HEK293 (cell line): Measurements from ENCODE around the gene RPS15.
A peak's percentile ranks its signal among the peaks of the same experiment; 100 is the strongest.

Experiments
- CTCF ChIA-PET: fragments of 350-600 bp; formaldehyde crosslinking; extraction: SDS; loops from one replicate; lab custom pipeline; 2021; ENCODE audit warnings: antibody characterized with exemption; lab: Yijun Ruan, JAX
- POLR2A ChIA-PET: fragments of 300-600 bp; formaldehyde crosslinking; extraction: SDS; loops from one replicate; lab custom pipeline; 2020; ENCODE audit warnings: antibody characterized with exemption, inconsistent platforms; lab: Yijun Ruan, JAX
- H3K27ac ChIP-seq: fragments of 200-500 bp; sonication (Bioruptor generic); 2 replicates; pipeline ENCODE4 v1.5.1; 2014; ENCODE audit warnings: low read depth, low read length, control low read depth, inconsistent platforms; ENCODE audit errors: extremely low read depth
- H3K36me3 ChIP-seq, 2 experiments: fragments of 200-500 bp in 1 of 2; sonication (Bioruptor generic) in 1 of 2; 1 replicate in 1 of 2; 2 replicates in 1 of 2; pipeline ENCODE4 v1.5.1; 2014 to 2017; ENCODE audit warnings: inconsistent platforms in 2 of 2, low read length in 2 of 2; ENCODE audit not compliant: control insufficient read depth in 2 of 2, insufficient read depth in 1 of 2
- H3K4me1 ChIP-seq: fragments of 200-500 bp; sonication (Bioruptor generic); 2 replicates; pipeline ENCODE4 v1.5.1; 2014; ENCODE audit warnings: mild to moderate bottlenecking, low read length, inconsistent platforms; ENCODE audit not compliant: control insufficient read depth, insufficient read depth
- H3K4me3 ChIP-seq: 2 replicates; pipeline ENCODE4 v1.5.1; 2011; ENCODE audit warnings: low read depth, mild to moderate bottlenecking, control low read depth, low read length, moderate library complexity
- H3K9me3 ChIP-seq: fragments of 200-500 bp; sonication (Bioruptor generic); 2 replicates; pipeline ENCODE4 v1.5.1; 2014; ENCODE audit warnings: low read depth, low read length, inconsistent platforms; ENCODE audit not compliant: control insufficient read depth, insufficient read depth
- KLF8 ChIP-seq: fragments of 450-650 bp; formaldehyde crosslinking; IDR thresholded peaks from 2 replicates; pipeline ENCODE4 v1.5.1; 2016; ENCODE audit warnings: missing biosample characterization, missing genetic modification characterization
- MEIS1 ChIP-seq: sonication (generic); formaldehyde crosslinking; IDR thresholded peaks from 2 replicates; pipeline ENCODE4 v1.8.1; 2022; ENCODE audit warnings: missing genetic modification reagents, mild to moderate bottlenecking, borderline replicate concordance
- PRDM1 ChIP-seq: fragments of 450-650 bp; formaldehyde crosslinking; IDR thresholded peaks from 2 replicates; pipeline ENCODE4; 2016; ENCODE audit warnings: missing biosample characterization, missing genetic modification characterization
- SCRT1 ChIP-seq: fragments of 450-650 bp; formaldehyde crosslinking; IDR thresholded peaks from 2 replicates; pipeline ENCODE4 v1.5.1; 2016; ENCODE audit warnings: missing biosample characterization, missing genetic modification characterization, borderline replicate concordance
- SCRT2 ChIP-seq: fragments of 450-650 bp; formaldehyde crosslinking; IDR thresholded peaks from 2 replicates; pipeline ENCODE4 v1.5.1; 2016; ENCODE audit warnings: missing biosample characterization, missing genetic modification characterization
- SP2 ChIP-seq: fragments of 450-650 bp; formaldehyde crosslinking; IDR thresholded peaks from 2 replicates; pipeline ENCODE4 v1.5.1; 2016; ENCODE audit warnings: missing biosample characterization, missing genetic modification characterization
- SP3 ChIP-seq: fragments of 450-650 bp; formaldehyde crosslinking; IDR thresholded peaks from 2 replicates; pipeline ENCODE4 v1.5.1; 2016; ENCODE audit warnings: missing biosample characterization, missing genetic modification characterization
- ZBTB8A ChIP-seq: fragments of 450-650 bp; formaldehyde crosslinking; IDR thresholded peaks from 2 replicates; pipeline ENCODE4 v1.5.1; 2016; ENCODE audit warnings: missing biosample characterization, missing genetic modification characterization
- ZNF114 ChIP-seq: fragments of 450-650 bp; formaldehyde crosslinking; IDR thresholded peaks from 2 replicates; pipeline ENCODE4 v1.5.0; 2017; ENCODE audit warnings: missing biosample characterization, missing genetic modification characterization
- ZNF169 ChIP-seq: fragments of 450-650 bp; formaldehyde crosslinking; IDR thresholded peaks from 2 replicates; pipeline ENCODE4 v1.5.1; 2016; ENCODE audit warnings: missing biosample characterization, missing genetic modification characterization
- ZNF302 ChIP-seq: fragments of 450-650 bp; formaldehyde crosslinking; IDR thresholded peaks from 2 replicates; pipeline ENCODE4 v1.5.1; 2016; ENCODE audit warnings: missing biosample characterization, missing genetic modification characterization, low read depth
- ZNF350 ChIP-seq: fragments of 450-650 bp; formaldehyde crosslinking; IDR thresholded peaks from 2 replicates; pipeline ENCODE4 v1.5.0; 2017; ENCODE audit warnings: missing biosample characterization, mild to moderate bottlenecking, missing genetic modification characterization
- ZNF521 ChIP-seq: fragments of 450-650 bp; formaldehyde crosslinking; IDR thresholded peaks from 2 replicates; pipeline ENCODE4 v1.5.1; 2017; ENCODE audit warnings: missing biosample characterization, mild to moderate bottlenecking, missing genetic modification characterization
- ZNF623 ChIP-seq: fragments of 450-650 bp; formaldehyde crosslinking; IDR thresholded peaks from 2 replicates; pipeline ENCODE4 v1.5.1; 2016; ENCODE audit warnings: missing biosample characterization, missing genetic modification characterization
- ZNF626 ChIP-seq: fragments of 450-650 bp; sonication (Bioruptor Pico); formaldehyde crosslinking; IDR thresholded peaks from 2 replicates; pipeline ENCODE4 v1.5.1; 2018; ENCODE audit warnings: missing biosample characterization, missing genetic modification characterization, inconsistent platforms
- ZNF658 ChIP-seq: fragments of 450-650 bp; formaldehyde crosslinking; IDR thresholded peaks from 2 replicates; pipeline ENCODE4; 2016; ENCODE audit warnings: missing biosample characterization, missing genetic modification characterization
- ZNF670 ChIP-seq: fragments of 450-650 bp; formaldehyde crosslinking; IDR thresholded peaks from 2 replicates; pipeline ENCODE4 v1.5.1; 2016; ENCODE audit warnings: missing biosample characterization, missing genetic modification characterization, low read depth
- ZNF792 ChIP-seq: fragments of 450-650 bp; formaldehyde crosslinking; IDR thresholded peaks from 2 replicates; pipeline ENCODE4 v1.5.1; 2016; ENCODE audit warnings: missing biosample characterization, missing genetic modification characterization
- ZNF830 ChIP-seq: fragments of 450-650 bp; IDR thresholded peaks from 2 replicates; pipeline ENCODE4 v1.5.0; 2018; ENCODE audit warnings: missing biosample characterization, missing genetic modification characterization, low read depth, mild to moderate bottlenecking, moderate library complexity
- ZSCAN23 ChIP-seq: fragments of 450-650 bp; formaldehyde crosslinking; IDR thresholded peaks from 2 replicates; pipeline ENCODE4 v1.5.1; 2016; ENCODE audit warnings: missing biosample characterization, missing genetic modification characterization
- TF ChIP-seq, protein P1 (sequence below): fragments of 450-650 bp; formaldehyde crosslinking; IDR thresholded peaks from 2 replicates; pipeline ENCODE4 v1.5.1; 2016; ENCODE audit warnings: missing biosample characterization, missing genetic modification characterization
- TF ChIP-seq, protein P2 (sequence below): fragments of 450-650 bp; formaldehyde crosslinking; IDR thresholded peaks from 2 replicates; pipeline ENCODE4 v1.5.1; 2017; ENCODE audit warnings: missing biosample characterization, missing genetic modification characterization
- TF ChIP-seq, protein P3 (sequence below): fragments of 450-650 bp; formaldehyde crosslinking; IDR thresholded peaks from 2 replicates; pipeline ENCODE4 v1.5.1; 2016; ENCODE audit warnings: missing biosample characterization, missing genetic modification characterization, borderline replicate concordance
- TF ChIP-seq, protein P4 (sequence below): fragments of 450-650 bp; formaldehyde crosslinking; IDR thresholded peaks from 2 replicates; pipeline ENCODE4 v1.5.1; 2016; ENCODE audit warnings: missing biosample characterization, missing genetic modification characterization
- TF ChIP-seq, protein P5 (sequence below): fragments of 450-650 bp; formaldehyde crosslinking; IDR thresholded peaks from 2 replicates; pipeline ENCODE4 v1.5.1; 2016; ENCODE audit warnings: missing biosample characterization, missing genetic modification characterization
- TF ChIP-seq, protein P6 (sequence below): fragments of 450-650 bp; formaldehyde crosslinking; IDR thresholded peaks from 2 replicates; pipeline ENCODE4 v1.5.1; 2016; ENCODE audit warnings: missing biosample characterization, missing genetic modification characterization

RPS15 gene

DNA sequence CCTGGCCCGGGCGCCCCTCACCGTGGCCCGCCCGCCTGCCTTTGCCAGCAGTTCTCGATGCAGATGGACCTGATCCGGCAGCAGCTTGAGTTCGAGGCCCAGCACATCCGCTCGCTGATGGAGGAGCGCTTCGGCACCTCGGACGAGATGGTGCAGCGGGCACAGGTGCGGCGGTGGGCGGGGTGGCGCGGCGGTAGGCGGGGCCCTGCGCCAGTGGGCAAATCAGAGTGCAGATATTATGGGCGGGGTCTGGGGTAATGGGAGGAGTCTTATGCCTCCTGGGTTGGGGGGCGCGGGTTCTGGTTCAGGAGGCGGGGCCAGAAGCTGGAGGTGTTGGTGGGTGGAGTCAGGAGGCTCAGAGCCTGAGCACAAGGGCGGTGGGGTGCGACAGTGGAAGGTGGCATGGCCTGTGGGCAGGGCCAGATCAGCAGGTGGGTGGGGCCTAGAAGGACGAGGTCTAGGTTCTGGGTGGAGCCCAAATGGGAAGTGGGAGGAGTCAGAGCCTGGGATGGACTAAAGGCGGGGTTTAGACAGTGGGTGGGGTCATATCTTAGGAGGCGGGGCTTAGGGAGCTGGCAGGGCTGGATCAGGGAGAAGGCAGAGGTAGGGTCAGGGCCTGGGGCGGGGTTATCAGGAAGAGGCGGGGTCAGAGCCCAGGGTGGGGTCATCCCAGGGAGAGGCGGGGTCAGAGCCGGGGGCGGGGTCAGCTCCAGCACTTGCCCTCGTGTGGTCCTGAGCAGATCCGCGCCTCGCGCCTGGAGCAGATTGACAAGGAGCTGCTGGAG is 17.3 kb downstream of the RPS15 start (continued):
- TF ChIP-seq, protein P1, sequence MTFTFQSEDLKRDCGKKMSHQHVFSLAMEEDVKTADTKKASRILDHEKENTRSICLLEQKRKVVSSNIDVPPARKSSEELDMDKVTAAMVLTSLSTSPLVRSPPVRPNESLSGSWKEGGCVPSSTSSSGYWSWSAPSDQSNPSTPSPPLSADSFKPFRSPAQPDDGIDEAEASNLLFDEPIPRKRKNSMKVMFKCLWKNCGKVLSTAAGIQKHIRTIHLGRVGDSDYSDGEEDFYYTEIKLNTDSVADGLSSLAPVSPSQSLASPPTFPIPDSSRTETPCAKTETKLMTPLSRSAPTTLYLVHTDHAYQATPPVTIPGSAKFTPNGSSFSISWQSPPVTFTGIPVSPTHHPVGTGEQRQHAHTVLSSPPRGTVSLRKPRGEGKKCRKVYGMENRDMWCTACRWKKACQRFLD (tag by site-specific recombination), result no peak
- peak; percentile 77; the same call in 1 of the 2 replicates for TF ChIP-seq SCRT1
- peak; percentile 83 for TF ChIP-seq SCRT2 (tag by site-specific recombination)
- TF ChIP-seq, protein P2, sequence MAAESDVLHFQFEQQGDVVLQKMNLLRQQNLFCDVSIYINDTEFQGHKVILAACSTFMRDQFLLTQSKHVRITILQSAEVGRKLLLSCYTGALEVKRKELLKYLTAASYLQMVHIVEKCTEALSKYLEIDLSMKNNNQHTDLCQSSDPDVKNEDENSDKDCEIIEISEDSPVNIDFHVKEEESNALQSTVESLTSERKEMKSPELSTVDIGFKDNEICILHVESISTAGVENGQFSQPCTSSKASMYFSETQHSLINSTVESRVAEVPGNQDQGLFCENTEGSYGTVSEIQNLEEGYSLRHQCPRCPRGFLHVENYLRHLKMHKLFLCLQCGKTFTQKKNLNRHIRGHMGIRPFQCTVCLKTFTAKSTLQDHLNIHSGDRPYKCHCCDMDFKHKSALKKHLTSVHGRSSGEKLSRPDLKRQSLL (tag by site-specific recombination), result peak; percentile 92
- TF ChIP-seq, protein P3, sequence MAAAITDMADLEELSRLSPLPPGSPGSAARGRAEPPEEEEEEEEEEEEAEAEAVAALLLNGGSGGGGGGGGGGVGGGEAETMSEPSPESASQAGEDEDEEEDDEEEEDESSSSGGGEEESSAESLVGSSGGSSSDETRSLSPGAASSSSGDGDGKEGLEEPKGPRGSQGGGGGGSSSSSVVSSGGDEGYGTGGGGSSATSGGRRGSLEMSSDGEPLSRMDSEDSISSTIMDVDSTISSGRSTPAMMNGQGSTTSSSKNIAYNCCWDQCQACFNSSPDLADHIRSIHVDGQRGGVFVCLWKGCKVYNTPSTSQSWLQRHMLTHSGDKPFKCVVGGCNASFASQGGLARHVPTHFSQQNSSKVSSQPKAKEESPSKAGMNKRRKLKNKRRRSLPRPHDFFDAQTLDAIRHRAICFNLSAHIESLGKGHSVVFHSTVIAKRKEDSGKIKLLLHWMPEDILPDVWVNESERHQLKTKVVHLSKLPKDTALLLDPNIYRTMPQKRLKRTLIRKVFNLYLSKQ (tag by site-specific recombination), result no peak
- TF ChIP-seq KLF8 (tag by site-specific recombination), result peak; percentile 94
- TF ChIP-seq SP2 (tag by site-specific recombination), result peak; percentile 84
- TF ChIP-seq SP3 (tag by site-specific recombination), result peak; percentile 93

DNA sequence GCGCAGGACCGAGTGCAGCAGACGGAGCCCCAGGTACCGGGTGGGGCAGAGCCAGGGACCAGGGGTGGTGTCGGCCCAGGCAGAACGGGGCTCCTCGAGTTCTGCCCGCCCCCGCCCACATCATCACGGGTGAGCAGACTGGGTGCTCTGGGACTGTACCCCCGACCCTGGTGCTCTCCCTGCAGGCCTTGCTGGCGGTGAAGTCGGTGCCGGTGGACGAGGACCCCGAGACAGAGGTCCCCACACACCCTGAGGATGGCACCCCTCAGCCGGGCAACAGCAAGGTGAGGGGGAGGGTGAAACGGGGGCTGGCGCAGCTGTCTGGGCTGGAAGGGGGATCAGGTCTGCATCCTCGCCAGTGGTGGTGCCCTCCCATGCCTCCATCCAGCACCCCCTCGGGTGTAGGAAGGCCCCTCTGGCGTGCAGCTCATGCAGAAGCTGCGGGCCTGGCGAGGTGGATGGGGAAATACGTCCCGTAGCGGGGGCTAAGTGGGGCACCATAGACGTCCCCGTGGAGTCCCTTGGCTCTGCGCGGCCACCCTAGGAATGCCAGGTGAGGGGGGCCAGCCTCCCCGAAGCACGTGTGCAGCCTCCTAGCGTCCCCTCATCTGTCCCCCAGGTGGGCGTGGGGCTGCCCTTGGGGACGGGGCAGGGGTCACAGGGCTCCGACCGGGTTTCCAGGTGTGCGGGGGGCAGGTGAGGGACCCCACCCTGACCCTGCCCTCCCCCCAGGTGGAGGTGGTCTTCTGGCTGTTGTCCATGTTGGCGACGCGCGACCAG is 18.1 kb downstream of the RPS15 start:
- Histone ChIP-seq H3K36me3 (peaks cover 0 to 16% of the 10 kb centered on the region in 2 experiments; a peak in 1 of 3 replicates), H3K9me3 (no peaks in the 10 kb centered on the region), H3K4me3 (no peak overlapping the region), H3K4me1 (no peaks in the 10 kb centered on the region), H3K27ac (no peak overlapping the region)
- CTCF ChIA-PET, result interaction anchor here (0.6 to 3.3 kb wide), 8 partner anchors 10 to 370 kb away, joined by 3 to 21 read pairs (median 3); no protein-coding TSS in a partner anchor
- POLR2A ChIA-PET, result interaction anchor here (0.5 to 1.1 kb wide), 7 partner anchors 9 to 951 kb away, joined by 3 to 8 read pairs (median 4); partner anchors contain the start of genes CIRBP and REEP6
- TF ChIP-seq ZNF114 (no peak), PRDM1 (tag by site-specific recombination) (no peak), ZNF623 (tag by site-specific recombination) (no peak), ZNF302 (tag by site-specific recombination) (no peak), ZNF792 (tag by site-specific recombination) (no peak), ZSCAN23 (tag by site-specific recombination) (no peak), ZNF626 (no peak), ZNF169 (tag by site-specific recombination) (no peak), ZNF521 (no peak), MEIS1 (no peak), ZNF830 (no peak), ZNF658 (tag by site-specific recombination) (no peak), ZNF670 (tag by site-specific recombination) (no peak), ZNF350 (tag by site-specific recombination) (no peak), ZBTB8A (tag by site-specific recombination) (no peak)
- TF ChIP-seq, protein P4, sequence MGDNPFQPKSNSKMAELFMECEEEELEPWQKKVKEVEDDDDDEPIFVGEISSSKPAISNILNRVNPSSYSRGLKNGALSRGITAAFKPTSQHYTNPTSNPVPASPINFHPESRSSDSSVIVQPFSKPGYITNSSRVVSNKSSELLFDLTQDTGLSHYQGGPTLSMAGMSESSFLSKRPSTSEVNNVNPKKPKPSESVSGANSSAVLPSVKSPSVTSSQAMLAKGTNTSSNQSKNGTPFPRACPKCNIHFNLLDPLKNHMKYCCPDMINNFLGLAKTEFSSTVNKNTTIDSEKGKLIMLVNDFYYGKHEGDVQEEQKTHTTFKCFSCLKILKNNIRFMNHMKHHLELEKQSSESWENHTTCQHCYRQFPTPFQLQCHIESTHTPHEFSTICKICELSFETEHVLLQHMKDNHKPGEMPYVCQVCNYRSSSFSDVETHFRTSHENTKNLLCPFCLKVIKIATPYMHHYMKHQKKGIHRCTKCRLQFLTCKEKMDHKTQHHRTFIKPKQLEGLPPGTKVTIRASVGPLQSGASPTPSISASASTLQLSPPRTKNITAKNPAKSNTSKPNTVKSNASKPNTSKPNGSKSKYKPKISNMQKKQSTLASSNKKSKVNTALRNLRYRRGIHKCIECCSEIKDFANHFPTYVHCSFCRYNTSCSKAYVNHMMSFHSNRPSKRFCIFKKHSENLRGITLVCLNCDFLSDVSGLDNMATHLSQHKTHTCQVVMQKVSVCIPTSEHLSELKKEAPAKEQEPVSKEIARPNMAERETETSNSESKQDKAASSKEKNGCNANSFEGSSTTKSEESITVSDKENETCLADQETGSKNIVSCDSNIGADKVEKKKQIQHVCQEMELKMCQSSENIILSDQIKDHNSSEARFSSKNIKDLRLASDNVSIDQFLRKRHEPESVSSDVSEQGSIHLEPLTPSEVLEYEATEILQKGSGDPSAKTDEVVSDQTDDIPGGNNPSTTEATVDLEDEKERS, result no peak
- TF ChIP-seq, protein P5, sequence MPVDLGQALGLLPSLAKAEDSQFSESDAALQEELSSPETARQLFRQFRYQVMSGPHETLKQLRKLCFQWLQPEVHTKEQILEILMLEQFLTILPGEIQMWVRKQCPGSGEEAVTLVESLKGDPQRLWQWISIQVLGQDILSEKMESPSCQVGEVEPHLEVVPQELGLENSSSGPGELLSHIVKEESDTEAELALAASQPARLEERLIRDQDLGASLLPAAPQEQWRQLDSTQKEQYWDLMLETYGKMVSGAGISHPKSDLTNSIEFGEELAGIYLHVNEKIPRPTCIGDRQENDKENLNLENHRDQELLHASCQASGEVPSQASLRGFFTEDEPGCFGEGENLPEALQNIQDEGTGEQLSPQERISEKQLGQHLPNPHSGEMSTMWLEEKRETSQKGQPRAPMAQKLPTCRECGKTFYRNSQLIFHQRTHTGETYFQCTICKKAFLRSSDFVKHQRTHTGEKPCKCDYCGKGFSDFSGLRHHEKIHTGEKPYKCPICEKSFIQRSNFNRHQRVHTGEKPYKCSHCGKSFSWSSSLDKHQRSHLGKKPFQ, result no peak
- TF ChIP-seq, protein P6, sequence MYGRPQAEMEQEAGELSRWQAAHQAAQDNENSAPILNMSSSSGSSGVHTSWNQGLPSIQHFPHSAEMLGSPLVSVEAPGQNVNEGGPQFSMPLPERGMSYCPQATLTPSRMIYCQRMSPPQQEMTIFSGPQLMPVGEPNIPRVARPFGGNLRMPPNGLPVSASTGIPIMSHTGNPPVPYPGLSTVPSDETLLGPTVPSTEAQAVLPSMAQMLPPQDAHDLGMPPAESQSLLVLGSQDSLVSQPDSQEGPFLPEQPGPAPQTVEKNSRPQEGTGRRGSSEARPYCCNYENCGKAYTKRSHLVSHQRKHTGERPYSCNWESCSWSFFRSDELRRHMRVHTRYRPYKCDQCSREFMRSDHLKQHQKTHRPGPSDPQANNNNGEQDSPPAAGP (tag by site-specific recombination), result 0 out of 2 replicates have a peak, but pooled peaks have one; percentile 26
